ENCODE results near the gene PSMD1.

DNA sequence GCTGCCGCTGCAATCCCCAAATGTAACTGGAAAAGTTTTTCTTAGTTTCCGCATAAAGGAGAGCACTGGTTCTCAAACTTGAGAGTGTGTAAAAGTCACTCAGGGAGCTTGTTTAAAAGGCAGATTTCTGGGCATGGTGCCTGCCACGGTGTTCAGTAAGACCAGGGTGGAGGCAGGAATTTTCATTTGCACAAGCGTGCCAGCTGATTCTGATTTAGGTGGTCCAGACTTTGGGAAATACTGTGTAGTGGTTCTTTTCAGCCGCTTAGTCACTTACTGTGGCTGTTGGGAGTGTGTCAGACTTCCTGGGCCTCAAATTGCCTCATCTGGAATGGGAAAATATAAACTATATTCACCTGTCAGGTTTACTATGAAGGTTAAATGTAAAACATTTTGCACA lies 142.6 kb downstream of the PSMD1 start:
- TF ChIP-seq, protein P1, sequence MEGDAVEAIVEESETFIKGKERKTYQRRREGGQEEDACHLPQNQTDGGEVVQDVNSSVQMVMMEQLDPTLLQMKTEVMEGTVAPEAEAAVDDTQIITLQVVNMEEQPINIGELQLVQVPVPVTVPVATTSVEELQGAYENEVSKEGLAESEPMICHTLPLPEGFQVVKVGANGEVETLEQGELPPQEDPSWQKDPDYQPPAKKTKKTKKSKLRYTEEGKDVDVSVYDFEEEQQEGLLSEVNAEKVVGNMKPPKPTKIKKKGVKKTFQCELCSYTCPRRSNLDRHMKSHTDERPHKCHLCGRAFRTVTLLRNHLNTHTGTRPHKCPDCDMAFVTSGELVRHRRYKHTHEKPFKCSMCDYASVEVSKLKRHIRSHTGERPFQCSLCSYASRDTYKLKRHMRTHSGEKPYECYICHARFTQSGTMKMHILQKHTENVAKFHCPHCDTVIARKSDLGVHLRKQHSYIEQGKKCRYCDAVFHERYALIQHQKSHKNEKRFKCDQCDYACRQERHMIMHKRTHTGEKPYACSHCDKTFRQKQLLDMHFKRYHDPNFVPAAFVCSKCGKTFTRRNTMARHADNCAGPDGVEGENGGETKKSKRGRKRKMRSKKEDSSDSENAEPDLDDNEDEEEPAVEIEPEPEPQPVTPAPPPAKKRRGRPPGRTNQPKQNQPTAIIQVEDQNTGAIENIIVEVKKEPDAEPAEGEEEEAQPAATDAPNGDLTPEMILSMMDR (IDR thresholded peaks at IDR 0.05; ENCODE audit: poor library complexity, severe bottlenecking): no peak
- TF ChIP-seq RAD21 (conservative IDR thresholded peaks at IDR 0.05) (no peak), EP300 (conservative IDR thresholded peaks at IDR 0.05; ENCODE audit: poor library complexity, severe bottlenecking) (no peak), POLR2AphosphoS5 (IDR thresholded peaks at IDR 0.05) (no peak), EZH2 (IDR thresholded peaks at IDR 0.05; ENCODE audit: borderline replicate concordance, insufficient read depth, low read length, poor library complexity, severe bottlenecking) (no peak)
